IMR-90 (cell line): ENCODE results near the gene DIPK1B.

Source experiments
- BHLHE40 ChIP-seq: fragments of 150-350 bp; IDR thresholded peaks from 2 replicates; pipeline ENCODE4 v1.6.1; 2016; ENCODE audit warnings: mild to moderate bottlenecking, low read depth, low read length
- CTCF ChIP-seq: conservative IDR thresholded peaks from 2 replicates; pipeline ENCODE4 v1.5.1; 2012; ENCODE audit warnings: mild to moderate bottlenecking, low read depth, low read length, improper control_type of control experiment
- MAZ ChIP-seq: IDR thresholded peaks from 2 replicates; pipeline ENCODE4 v1.6.1; 2012; ENCODE audit warnings: low read depth, mild to moderate bottlenecking, low read length, improper control_type of control experiment, moderate library complexity, borderline replicate concordance

DNA sequence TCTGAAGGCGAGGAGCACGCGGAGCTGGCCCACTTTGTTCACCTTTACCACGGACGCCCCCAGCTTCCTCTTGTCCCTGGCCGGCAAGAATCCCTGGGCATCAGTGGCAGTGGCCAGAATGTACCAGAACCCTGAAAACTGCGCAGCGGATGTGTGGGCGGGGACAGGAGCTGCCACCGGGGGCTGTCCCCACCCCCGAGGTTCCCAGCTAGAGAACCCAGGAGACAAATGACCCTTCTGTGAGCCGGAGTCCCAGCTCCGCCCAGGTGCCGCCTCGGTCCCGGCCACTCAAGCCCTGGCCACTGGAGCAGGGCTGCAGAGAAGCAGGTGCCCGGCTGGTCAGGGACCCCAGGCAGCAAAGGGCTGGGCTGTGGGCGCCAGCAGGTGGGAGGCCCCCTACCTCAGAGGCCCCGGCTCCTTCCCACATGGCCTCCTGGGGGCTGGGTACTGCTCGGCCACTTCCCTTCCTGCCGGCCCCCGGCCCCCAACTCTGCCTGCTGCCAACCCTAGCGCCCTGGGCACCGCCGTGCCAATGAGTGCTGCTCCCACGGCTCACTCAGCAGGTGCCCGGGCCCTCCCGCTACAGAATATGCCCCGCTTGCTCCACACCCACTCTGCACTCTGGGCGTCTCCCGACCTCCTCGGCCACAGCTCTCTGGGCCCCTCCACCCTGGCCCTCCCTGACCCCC is 29.7 kb downstream of the DIPK1B start:
- no peak for TF ChIP-seq CTCF
- no peak for TF ChIP-seq BHLHE40
- TF ChIP-seq MAZ = no peak
